OCI-LY1 (cell line): ENCODE results near the gene DOLPP1.
"Not testable (repeated sequence)": the region's sequence is repeated elsewhere in the genome, so short reads cannot be mapped to it uniquely, and the experiment has no call there.

Experiments
- CTCF ChIP-seq: fragments of 200-600 bp; sonication (generic), shearing (Covaris generic); IDR thresholded peaks from 2 replicates; pipeline ENCODE4 v1.5.1; 2017; ENCODE audit warnings: mild to moderate bottlenecking, antibody characterized with exemption, low read length, moderate library complexity, mixed read lengths
- EZH2 ChIP-seq: fragments of 200-600 bp; sonication (generic), shearing (Covaris generic); IDR thresholded peaks from 2 replicates; pipeline ENCODE4 v1.8.0; 2017; ENCODE audit warnings: borderline replicate concordance, mixed run types, mild to moderate bottlenecking, antibody characterized with exemption, low read length, moderate library complexity, mixed read lengths

- not testable (repeated sequence) for TF ChIP-seq CTCF, EZH2
Observed at GRCh38 chr9:129035838-129036237, 45.1 kb upstream of the DOLPP1 start.
